ENCODE results near the gene CST6. TPM values are rescaled to one million over a fixed set of nuclear protein-coding genes. Genes with fewer than 3 reads are reported as not detected.

Gene CST6
- total and polyA plus RNA-seq, 2 of the 13 experiments (the other 11 are each of a cell fraction or from before 2014, with no cell fraction given): not detected

DNA sequence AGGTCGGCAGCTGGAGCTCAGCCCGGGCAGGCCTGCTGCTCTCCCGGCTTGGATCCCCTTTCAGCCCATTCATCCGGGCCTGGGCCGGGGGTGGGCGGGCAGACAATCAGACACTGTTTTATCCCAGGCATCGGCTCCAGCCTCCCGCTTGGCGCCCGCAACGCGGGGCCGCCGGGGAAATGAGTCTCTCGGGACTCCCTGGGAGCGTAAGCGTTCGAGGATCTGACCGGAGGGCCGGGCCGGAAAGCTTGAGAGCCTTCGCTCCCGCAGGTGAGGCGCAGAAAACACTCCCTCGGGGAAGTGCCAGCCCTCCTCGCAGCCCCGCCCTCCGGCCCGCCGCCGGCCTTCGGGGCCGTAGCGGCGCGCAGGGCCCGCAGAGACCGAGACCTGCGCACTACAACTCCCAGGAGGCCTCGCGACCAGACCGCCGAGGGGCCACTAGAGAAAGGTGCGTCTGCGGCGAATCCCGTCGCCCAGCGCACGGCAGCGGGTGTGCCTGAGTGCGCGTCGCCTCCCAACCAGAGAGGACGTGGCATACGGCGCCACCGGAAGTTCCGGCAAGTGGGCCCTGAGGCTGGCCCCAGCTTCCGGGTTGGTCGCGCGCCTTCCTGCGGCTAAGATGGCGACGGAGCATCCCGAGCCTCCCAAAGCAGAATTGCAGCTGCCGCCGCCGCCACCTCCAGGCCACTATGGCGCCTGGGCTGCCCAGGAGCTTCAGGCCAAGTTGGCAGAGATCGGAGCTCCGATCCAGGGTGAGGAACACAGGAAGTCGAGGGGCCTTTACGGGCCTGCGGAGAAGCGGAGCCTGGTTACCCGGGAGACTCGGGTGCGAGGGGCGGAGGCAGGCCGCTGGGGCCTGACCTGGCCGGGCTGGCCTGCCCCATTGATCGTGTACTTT, 40.2 kb downstream of the CST6 start, which contains the start of gene SF3B2 (continued):
- TF ChIP-seq, protein P1, sequence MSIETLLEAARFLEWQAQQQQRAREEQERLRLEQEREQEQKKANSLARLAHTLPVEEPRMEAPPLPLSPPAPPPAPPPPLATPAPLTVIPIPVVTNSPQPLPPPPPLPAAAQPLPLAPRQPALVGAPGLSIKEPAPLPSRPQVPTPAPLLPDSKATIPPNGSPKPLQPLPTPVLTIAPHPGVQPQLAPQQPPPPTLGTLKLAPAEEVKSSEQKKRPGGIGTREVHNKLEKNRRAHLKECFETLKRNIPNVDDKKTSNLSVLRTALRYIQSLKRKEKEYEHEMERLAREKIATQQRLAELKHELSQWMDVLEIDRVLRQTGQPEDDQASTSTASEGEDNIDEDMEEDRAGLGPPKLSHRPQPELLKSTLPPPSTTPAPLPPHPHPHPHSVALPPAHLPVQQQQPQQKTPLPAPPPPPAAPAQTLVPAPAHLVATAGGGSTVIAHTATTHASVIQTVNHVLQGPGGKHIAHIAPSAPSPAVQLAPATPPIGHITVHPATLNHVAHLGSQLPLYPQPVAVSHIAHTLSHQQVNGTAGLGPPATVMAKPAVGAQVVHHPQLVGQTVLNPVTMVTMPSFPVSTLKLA (IDR thresholded peaks at IDR 0.05): peak; percentile 59
- TF ChIP-seq, protein P2, sequence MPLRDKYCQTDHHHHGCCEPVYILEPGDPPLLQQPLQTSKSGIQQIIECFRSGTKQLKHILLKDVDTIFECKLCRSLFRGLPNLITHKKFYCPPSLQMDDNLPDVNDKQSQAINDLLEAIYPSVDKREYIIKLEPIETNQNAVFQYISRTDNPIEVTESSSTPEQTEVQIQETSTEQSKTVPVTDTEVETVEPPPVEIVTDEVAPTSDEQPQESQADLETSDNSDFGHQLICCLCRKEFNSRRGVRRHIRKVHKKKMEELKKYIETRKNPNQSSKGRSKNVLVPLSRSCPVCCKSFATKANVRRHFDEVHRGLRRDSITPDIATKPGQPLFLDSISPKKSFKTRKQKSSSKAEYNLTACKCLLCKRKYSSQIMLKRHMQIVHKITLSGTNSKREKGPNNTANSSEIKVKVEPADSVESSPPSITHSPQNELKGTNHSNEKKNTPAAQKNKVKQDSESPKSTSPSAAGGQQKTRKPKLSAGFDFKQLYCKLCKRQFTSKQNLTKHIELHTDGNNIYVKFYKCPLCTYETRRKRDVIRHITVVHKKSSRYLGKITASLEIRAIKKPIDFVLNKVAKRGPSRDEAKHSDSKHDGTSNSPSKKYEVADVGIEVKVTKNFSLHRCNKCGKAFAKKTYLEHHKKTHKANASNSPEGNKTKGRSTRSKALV (CRISPR knock-in tag; IDR thresholded peaks at IDR 0.05): no peak
- TF ChIP-seq DPF2 (CRISPR knock-in tag; IDR thresholded peaks at IDR 0.05; ENCODE audit: borderline replicate concordance, low read depth) (no peak; the same call in 1 of the 2 replicates), MAZ (IDR thresholded peaks at IDR 0.05; ENCODE audit: borderline replicate concordance, low read depth, low read length) (peak; percentile 54), MAZ (CRISPR knock-in tag; IDR thresholded peaks at IDR 0.05; ENCODE audit: low read depth) (peak; percentile 94), MED1 (CRISPR knock-in tag; IDR thresholded peaks at IDR 0.05) (peak; percentile 76), PLRG1 (conservative IDR thresholded peaks at IDR 0.05) (no peak), KDM3A (CRISPR knock-in tag; IDR thresholded peaks at IDR 0.05; ENCODE audit: low read depth) (peak; percentile 76; the same call in 1 of the 2 replicates), MXI1 (IDR thresholded peaks at IDR 0.05; ENCODE audit: borderline replicate concordance, low read depth, low read length) (peak; percentile 76; the same call in 2 of the 3 replicates), SP2 (CRISPR knock-in tag; IDR thresholded peaks at IDR 0.05) (peak; percentile 95), ZNF746 (CRISPR knock-in tag; IDR thresholded peaks at IDR 0.05) (no peak), ZBTB49 (CRISPR knock-in tag; IDR thresholded peaks at IDR 0.05; ENCODE audit: borderline replicate concordance) (no peak; the same call in 1 of the 2 replicates), SRF (IDR thresholded peaks at IDR 0.05; ENCODE audit: low read depth, low read length) (no peak), ZNF205 (CRISPR knock-in tag; IDR thresholded peaks at IDR 0.05) (no peak; the same call in 1 of the 2 replicates), MAF1 (CRISPR knock-in tag; IDR thresholded peaks at IDR 0.05; ENCODE audit: borderline replicate concordance) (no peak), ZNF263 (CRISPR knock-in tag; IDR thresholded peaks at IDR 0.05) (no peak; the same call in 1 of the 2 replicates), ETV6 (CRISPR knock-in tag; conservative IDR thresholded peaks at IDR 0.05) (peak; percentile 83), ZNF343 (CRISPR knock-in tag; IDR thresholded peaks at IDR 0.05) (peak; percentile 90), ZNF644 (CRISPR knock-in tag; IDR thresholded peaks at IDR 0.05; ENCODE audit: low read depth) (no peak), ZFY (CRISPR knock-in tag; IDR thresholded peaks at IDR 0.05) (peak; percentile 98), ZNF672 (CRISPR knock-in tag; IDR thresholded peaks at IDR 0.05) (no peak), PHF21A (CRISPR knock-in tag; IDR thresholded peaks at IDR 0.05) (peak; percentile 88)

Data from HepG2 (cell line).